Ishikawa (cell line): ENCODE measurements around the gene PTBP3.

Source experiments
- CEBPB ChIP-seq: IDR thresholded peaks from 2 replicates; pipeline ENCODE4 v1.6.1; 2012
- CREB1 ChIP-seq: IDR thresholded peaks from 2 replicates; pipeline ENCODE4 v1.6.1; 2012; ENCODE audit warnings: low read depth
- EGR1 ChIP-seq: IDR thresholded peaks from 2 replicates; pipeline ENCODE4 v1.6.1; 2012
- EP300 ChIP-seq: IDR thresholded peaks from 2 replicates; pipeline ENCODE4 v1.6.1; 2012; ENCODE audit warnings: borderline replicate concordance
- FOXM1 ChIP-seq: IDR thresholded peaks from 2 replicates; pipeline ENCODE4 v1.6.1; 2012; ENCODE audit warnings: low read depth, borderline replicate concordance
- NFIC ChIP-seq: IDR thresholded peaks from 2 replicates; pipeline ENCODE4 v1.6.1; 2012
- RAD21 ChIP-seq: IDR thresholded peaks from 2 replicates; pipeline ENCODE4 v1.6.1; 2012; ENCODE audit warnings: low read depth
- REST ChIP-seq: IDR thresholded peaks from 2 replicates; pipeline ENCODE4 v1.6.1; 2012; ENCODE audit warnings: low read depth, mild to moderate bottlenecking
- TAF1 ChIP-seq: IDR thresholded peaks from 2 replicates; pipeline ENCODE4 v1.6.1; 2012; ENCODE audit warnings: low read depth, mild to moderate bottlenecking
- TCF12 ChIP-seq: IDR thresholded peaks from 2 replicates; pipeline ENCODE4 v1.6.1; 2012; ENCODE audit warnings: low read depth
- TEAD4 ChIP-seq: IDR thresholded peaks from 2 replicates; pipeline ENCODE4 v1.6.1; 2012
- YY1 ChIP-seq: IDR thresholded peaks from 2 replicates; pipeline ENCODE4 v1.6.1; 2012; ENCODE audit warnings: low read depth
- ZBTB7A ChIP-seq: IDR thresholded peaks from 2 replicates; pipeline ENCODE4 v1.6.1; 2012; ENCODE audit warnings: low read depth
- TF ChIP-seq, protein P1 (sequence below): IDR thresholded peaks from 2 replicates; pipeline ENCODE4 v1.6.1; 2012
- TF ChIP-seq, protein P2 (sequence below): IDR thresholded peaks from 2 replicates; pipeline ENCODE4 v1.6.1; 2012

The PTBP3 gene

GRCh38 chr9:112333639-112334431 is 416 bp upstream of the PTBP3 start:
- TF ChIP-seq RAD21 (peak; percentile 40; the same call in 1 of the 2 replicates), FOXM1 (no peak), TCF12 (no peak), ZBTB7A (no peak), CEBPB (0 out of 2 replicates have a peak, but pooled peaks have one; percentile 8)

DNA sequence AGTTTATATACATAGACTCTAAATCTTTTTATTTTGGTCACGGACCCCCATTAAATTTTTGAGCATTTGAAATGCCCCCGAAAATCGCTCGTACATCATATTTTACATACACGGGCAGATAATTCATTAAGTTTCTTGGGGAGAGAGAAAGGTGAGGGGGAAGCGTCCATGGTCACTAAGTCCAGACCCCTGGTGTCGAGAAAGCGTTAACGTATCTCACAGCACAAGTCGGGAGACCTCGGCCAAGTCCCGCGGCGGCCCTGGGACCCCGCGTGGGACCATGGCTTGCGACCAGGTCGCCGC is 794 bp downstream of the PTBP3 start:
- TF ChIP-seq TEAD4: no peak
- peak; percentile 73; the same call in 1 of the 2 replicates for TF ChIP-seq ZBTB7A
- TF ChIP-seq YY1: no peak

DNA sequence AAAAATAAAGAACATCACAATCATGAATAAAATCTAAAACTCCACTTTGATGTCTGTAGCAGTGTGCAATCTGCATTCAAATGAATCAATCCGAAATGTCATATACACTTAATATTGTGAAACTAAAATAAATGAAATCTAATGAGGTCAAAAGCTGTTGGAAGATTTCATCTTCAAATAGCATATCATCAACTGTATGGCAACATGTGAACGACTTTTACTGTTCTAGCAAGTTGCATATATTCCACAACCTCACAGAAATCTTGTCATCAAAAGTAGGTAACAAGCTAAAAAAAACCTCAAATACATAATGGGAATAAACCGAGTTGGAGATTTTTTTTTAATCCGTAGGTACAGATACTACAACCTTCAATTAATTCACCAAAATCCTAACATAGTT is 1.2 kb downstream of the PTBP3 start:
- TF ChIP-seq FOXM1 (no peak), CREB1 (no peak), CEBPB (no peak), YY1 (no peak), REST (no peak), RAD21 (no peak)
- TF ChIP-seq, protein P1, sequence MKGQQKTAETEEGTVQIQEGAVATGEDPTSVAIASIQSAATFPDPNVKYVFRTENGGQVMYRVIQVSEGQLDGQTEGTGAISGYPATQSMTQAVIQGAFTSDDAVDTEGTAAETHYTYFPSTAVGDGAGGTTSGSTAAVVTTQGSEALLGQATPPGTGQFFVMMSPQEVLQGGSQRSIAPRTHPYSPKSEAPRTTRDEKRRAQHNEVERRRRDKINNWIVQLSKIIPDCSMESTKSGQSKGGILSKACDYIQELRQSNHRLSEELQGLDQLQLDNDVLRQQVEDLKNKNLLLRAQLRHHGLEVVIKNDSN: no peak

DNA sequence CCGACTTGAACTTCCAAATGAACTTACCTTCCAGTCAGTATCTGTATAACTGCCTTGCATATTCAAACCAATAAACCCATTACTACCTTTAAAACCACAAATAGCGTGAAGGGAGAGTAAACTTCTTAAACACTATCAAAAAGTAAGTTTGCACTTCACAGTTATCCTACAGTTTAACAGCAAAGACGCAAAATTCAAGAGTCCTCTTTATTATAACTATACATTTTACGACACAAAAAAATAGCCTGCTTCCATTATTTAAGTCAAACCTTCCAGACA is 1.8 kb downstream of the PTBP3 start:
- no peak for TF ChIP-seq NFIC
- TF ChIP-seq FOXM1: no peak
- no peak for TF ChIP-seq TEAD4
- TF ChIP-seq RAD21: no peak

- TF ChIP-seq RAD21 (no peak), FOXM1 (no peak), YY1 (no peak), TCF12 (no peak), CREB1 (no peak), EGR1 (no peak), ZBTB7A (no peak), REST (no peak), EP300 (no peak), CEBPB (no peak), TEAD4 (no peak), NFIC (no peak), TAF1 (no peak)
- TF ChIP-seq, protein P2, sequence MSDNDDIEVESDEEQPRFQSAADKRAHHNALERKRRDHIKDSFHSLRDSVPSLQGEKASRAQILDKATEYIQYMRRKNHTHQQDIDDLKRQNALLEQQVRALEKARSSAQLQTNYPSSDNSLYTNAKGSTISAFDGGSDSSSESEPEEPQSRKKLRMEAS: no peak
- TF ChIP-seq, protein P1: no peak
Observed at GRCh38 chr9:112328545-112328944, 4.9 kb downstream of the PTBP3 start.

- TF ChIP-seq TAF1: no peak
- TF ChIP-seq YY1: no peak
- TF ChIP-seq CEBPB: no peak
- no peak for TF ChIP-seq RAD21
- TF ChIP-seq ZBTB7A: no peak
- no peak for TF ChIP-seq REST
- no peak for TF ChIP-seq EGR1
- TF ChIP-seq, protein P1: no peak
- no peak for TF ChIP-seq NFIC
- TF ChIP-seq EP300: no peak
- TF ChIP-seq, protein P2: no peak
- no peak for TF ChIP-seq TCF12
- no peak for TF ChIP-seq FOXM1
- no peak for TF ChIP-seq CREB1
- no peak for TF ChIP-seq TEAD4
Observed at GRCh38 chr9:112327718-112328450, 5.5 kb downstream of the PTBP3 start.
